ENCODE results near the gene OR10G2. TPM values are rescaled to one million over a fixed set of nuclear protein-coding genes. Genes with fewer than 3 reads are reported as not detected.

OR10G2 gene
- total RNA-seq, 1 donor from 2014 or later, result not detected

DNA sequence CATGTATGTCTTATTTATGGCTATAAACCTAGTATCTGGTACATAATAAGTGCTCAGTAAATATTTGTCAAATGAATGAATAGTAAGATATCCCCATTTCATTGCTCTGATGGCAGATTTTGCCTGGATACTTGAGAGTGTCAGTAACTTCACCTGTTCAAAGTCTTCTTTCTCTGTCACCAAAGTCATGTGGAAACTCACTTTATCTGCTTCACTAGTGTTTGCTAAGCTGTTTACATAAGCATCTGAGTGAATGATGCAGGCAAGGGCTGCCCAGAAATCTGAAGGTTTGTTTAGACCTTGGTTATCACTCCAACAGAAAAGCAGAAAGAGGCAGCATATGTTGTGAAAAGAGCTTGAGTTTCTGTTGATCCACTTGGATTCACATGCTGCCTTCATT lies 34.5 kb upstream of the OR10G2 start:
- DNase-seq (ENCODE audit: low read depth), result no peak
- H3K36me3 ChIP-seq (ENCODE audit: control insufficient read depth, insufficient read depth, low read length), result no peaks in the 10 kb centered on the region
- no peaks in the 10 kb centered on the region for H3K27me3 ChIP-seq (ENCODE audit: control insufficient read depth, insufficient read depth, low read length)
- TF ChIP-seq, protein P1, sequence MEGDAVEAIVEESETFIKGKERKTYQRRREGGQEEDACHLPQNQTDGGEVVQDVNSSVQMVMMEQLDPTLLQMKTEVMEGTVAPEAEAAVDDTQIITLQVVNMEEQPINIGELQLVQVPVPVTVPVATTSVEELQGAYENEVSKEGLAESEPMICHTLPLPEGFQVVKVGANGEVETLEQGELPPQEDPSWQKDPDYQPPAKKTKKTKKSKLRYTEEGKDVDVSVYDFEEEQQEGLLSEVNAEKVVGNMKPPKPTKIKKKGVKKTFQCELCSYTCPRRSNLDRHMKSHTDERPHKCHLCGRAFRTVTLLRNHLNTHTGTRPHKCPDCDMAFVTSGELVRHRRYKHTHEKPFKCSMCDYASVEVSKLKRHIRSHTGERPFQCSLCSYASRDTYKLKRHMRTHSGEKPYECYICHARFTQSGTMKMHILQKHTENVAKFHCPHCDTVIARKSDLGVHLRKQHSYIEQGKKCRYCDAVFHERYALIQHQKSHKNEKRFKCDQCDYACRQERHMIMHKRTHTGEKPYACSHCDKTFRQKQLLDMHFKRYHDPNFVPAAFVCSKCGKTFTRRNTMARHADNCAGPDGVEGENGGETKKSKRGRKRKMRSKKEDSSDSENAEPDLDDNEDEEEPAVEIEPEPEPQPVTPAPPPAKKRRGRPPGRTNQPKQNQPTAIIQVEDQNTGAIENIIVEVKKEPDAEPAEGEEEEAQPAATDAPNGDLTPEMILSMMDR (IDR thresholded peaks at IDR 0.05; ENCODE audit: insufficient read depth, low read length, severe bottlenecking), result no peak
- no peak for FAIRE-seq
- H3K4me3 ChIP-seq (ENCODE audit: low read depth, low read length), result no peak overlapping the region

DNA sequence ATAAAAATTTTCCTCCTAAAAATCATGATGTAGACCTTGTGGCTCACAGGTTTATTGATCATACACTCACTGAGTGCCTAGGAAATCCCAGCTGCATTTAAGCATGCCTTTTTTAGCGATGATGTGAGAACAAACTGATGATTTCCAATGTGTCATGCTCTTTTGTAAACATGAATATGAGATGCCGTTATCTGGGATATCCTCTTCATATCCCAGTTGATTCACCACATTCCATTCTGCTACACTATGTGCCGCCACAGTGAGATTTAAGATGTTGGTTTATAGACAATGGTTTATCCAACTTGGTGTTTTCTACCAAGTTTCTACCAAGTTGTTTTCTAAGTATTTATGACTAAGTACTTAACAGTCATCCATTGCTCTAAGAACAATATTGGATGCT lies 33.6 kb upstream of the OR10G2 start:
- Histone ChIP-seq H3K36me3 (ENCODE audit: control insufficient read depth, insufficient read depth, low read length) (no peaks in the 10 kb centered on the region), H3K4me3 (ENCODE audit: low read depth, low read length) (no peak overlapping the region), H3K27me3 (ENCODE audit: control insufficient read depth, insufficient read depth, low read length) (no peaks in the 10 kb centered on the region)
- TF ChIP-seq, protein P1 (IDR thresholded peaks at IDR 0.05; ENCODE audit: insufficient read depth, low read length, severe bottlenecking), result no peak
- FAIRE-seq (no peak), DNase-seq (ENCODE audit: low read depth) (peak; percentile 64)

DNA sequence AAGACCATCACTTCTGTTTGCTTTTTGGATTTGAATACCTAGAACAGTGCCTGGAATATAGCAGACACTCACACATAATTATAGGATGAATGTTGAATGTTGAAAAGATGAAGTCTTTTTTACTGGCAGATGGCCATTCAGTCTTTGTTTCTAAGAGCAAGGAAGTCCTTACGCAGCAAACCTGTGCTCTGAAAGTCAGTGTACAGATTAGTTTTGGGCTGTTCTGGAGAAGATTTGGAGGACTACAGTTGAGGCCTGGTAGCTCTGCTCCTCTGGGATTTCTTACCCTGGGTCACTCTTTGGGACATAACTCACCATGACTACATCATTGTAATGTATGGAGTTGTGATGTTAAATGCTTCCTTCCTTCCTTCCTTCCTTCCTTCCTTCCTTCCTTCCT lies 22.2 kb upstream of the OR10G2 start:
- no peak overlapping the region for H3K4me3 ChIP-seq (ENCODE audit: low read depth, low read length)
- H3K27me3 ChIP-seq (ENCODE audit: control insufficient read depth, insufficient read depth, low read length), result no peaks in the 10 kb centered on the region
- DNase-seq (ENCODE audit: low read depth) (no peak), FAIRE-seq (no peak)
- no peaks in the 10 kb centered on the region for H3K36me3 ChIP-seq (ENCODE audit: control insufficient read depth, insufficient read depth, low read length)
- TF ChIP-seq, protein P1 (IDR thresholded peaks at IDR 0.05; ENCODE audit: insufficient read depth, low read length, severe bottlenecking), result no peak

DNA sequence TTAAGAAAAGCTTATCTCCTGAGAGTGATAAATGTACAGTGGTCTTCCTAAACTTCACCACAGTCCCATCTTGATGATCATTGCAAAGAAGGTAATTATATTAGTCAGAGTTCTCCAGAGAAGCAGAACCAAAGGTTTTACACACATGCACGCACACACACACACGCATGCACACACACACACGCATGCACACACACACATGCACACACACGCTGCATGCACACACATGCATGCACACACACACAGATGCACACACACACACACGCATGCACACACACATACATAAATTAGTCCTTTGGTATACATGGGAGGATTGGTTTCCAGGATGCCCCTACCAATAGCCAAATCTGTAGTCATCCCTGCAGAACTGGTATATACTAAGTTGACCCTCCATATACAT lies 19.5 kb upstream of the OR10G2 start:
- Histone ChIP-seq H3K4me3 (ENCODE audit: low read depth, low read length) (no peak overlapping the region), H3K36me3 (ENCODE audit: control insufficient read depth, insufficient read depth, low read length) (no peaks in the 10 kb centered on the region), H3K27me3 (ENCODE audit: control insufficient read depth, insufficient read depth, low read length) (no peaks in the 10 kb centered on the region)
- TF ChIP-seq, protein P1 (IDR thresholded peaks at IDR 0.05; ENCODE audit: insufficient read depth, low read length, severe bottlenecking), result no peak
- DNase-seq (ENCODE audit: low read depth), result no peak
- FAIRE-seq, result peak; percentile 66

DNA sequence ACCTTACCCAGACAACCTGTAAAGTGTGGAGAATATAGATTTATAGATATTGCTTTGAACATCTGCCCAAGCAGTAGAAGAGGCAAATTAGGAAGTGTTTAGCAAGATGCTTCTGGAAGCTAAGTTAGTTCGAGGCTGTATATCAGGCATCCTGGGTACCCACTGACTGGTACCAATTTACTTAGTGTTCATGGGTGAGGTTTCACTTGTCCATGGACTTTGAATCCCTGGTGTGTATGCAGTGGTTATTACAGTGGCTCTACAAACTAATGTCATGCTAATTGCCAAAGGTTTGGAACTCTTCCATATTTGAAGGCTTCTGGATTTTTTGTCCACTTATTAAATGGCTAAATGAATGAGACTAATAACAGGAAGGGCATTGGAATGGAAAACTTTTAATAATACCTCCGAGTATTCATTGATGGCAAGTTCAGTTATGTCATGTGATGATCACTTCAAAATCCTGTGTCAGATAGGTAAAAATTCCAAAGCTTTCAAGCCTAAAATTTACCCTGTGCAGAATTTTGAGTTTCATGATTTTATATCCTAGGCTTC lies 18.7 kb upstream of the OR10G2 start, which contains the start of gene OR4E2:
OR4E2 (plus strand) TSS at position 505 of the 555 bp plus-strand sequence. CDS start 11,248 bp downstream, outside the sequence.
- no peak within 1 kb of the TSS for H3K4me3 ChIP-seq (ENCODE audit: low read depth, low read length)
- no peak for FAIRE-seq
- no peaks in the 10 kb centered on the region for H3K36me3 ChIP-seq (ENCODE audit: control insufficient read depth, insufficient read depth, low read length)
- TF ChIP-seq, protein P1 (IDR thresholded peaks at IDR 0.05; ENCODE audit: insufficient read depth, low read length, severe bottlenecking), result no peak
- no peak for DNase-seq (ENCODE audit: low read depth)
- H3K27me3 ChIP-seq (ENCODE audit: control insufficient read depth, insufficient read depth, low read length), result no peaks in the 10 kb centered on the region

DNA sequence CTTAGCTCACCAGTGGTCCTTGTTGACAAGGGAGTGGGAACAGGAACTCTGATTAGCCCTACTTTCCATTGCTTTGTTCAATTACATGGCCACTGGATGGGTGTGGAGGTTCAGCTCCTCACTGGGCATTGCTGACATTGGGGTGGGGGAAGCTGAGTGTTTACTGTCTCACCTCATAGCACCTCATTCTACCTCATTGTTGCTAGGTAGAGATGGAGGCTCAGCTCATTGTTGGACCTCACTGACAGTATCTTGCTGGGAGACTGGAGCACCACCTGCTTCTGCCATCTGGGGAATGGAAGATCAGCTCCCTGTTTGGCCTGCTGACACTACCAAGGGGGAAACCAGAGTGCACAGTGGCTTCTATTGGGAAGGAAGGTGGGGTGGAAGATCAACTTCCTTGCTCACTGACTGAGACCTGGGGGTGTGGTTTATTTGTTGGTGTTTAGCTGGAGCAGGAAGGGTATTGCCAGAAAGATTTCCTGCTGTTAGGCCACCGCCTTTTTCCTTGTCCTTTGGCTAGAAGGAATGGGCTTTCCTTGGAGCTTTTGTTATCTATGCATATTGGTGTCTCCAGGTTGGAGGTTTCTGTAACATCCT lies 17.6 kb upstream of the OR10G2 start:
- no peaks in the 10 kb centered on the region for H3K36me3 ChIP-seq (ENCODE audit: control insufficient read depth, insufficient read depth, low read length)
- H3K27me3 ChIP-seq (ENCODE audit: control insufficient read depth, insufficient read depth, low read length), result no peaks in the 10 kb centered on the region
- no peak for DNase-seq (ENCODE audit: low read depth)
- FAIRE-seq, result no peak
- TF ChIP-seq, protein P1 (IDR thresholded peaks at IDR 0.05; ENCODE audit: insufficient read depth, low read length, severe bottlenecking), result no peak
- no peak overlapping the region for H3K4me3 ChIP-seq (ENCODE audit: low read depth, low read length)

Measured in bronchial epithelial cell (primary cell).